D721Med (cell line): ENCODE measurements around the gene SPATS2.
"Not testable (repeated sequence)": the region's sequence is repeated elsewhere in the genome, so short reads cannot be mapped to it uniquely, and the experiment has no call there.

Experiments
- DNase-seq: peaks from one replicate; pipeline ENCODE4 v3.0.0; 2011; ENCODE audit warnings: low spot score; ENCODE audit not compliant: insufficient read length
- FAIRE-seq: peaks from 2 replicates; lab custom pipeline; 2011; peaks lifted over from hg19 to GRCh38; lab: Jason Lieb, UNC
- TF ChIP-seq, protein P1 (sequence below): IDR thresholded peaks from 2 replicates; pipeline ENCODE4 v1.5.1; 2012; ENCODE audit warnings: mild to moderate bottlenecking, control low read depth; ENCODE audit not compliant: insufficient read depth; ENCODE audit errors: missing control alignments

SPATS2 gene

DNA sequence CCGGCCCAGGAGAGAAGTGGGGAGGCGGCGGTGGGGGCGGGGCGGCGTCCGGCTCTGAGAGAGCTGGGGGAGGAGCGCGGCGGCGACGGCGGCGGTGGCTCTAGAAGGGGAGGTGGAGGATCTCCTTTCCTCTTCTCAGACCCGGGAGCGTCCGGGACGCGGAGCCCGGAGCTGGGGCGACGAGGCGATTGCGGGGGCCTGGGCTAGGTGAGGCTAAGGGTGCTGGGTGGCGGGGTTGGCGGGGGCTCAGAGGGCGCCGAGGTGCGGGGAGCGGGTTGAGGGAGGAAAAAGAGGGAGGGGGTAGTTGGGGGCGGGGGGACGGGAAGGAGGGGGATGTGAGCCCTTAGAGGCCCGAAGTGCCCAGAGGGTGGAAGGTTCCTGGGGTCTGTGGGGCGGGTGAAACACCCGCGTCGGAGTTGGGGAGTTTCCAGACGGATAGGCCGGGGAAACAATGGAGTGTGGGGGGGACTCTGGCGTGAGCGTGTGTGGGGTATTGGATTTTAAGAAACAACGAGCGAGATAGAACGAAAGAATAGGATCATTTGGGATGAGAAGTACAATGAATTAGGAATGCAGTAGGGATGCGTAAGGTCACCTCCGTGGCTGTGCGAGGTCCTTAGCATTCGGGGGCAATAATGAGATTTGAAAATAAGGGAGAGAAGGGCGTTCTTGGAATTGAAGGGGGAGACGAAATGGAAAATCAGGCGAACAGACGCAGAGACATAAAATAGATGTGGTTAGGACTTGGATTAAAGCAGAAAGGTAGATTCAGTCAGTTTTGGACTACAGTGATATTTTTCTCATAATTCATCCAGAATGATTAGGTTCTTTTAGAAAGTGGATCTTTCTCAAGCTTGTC lies at the start of gene SPATS2:
TSS of gene SPATS2 (plus strand) at position 82 of the 859 bp plus-strand sequence. CDS start 93,551 bp downstream, outside the sequence.
- FAIRE-seq (no peak), DNase-seq (no peak)
- TF ChIP-seq, protein P1, sequence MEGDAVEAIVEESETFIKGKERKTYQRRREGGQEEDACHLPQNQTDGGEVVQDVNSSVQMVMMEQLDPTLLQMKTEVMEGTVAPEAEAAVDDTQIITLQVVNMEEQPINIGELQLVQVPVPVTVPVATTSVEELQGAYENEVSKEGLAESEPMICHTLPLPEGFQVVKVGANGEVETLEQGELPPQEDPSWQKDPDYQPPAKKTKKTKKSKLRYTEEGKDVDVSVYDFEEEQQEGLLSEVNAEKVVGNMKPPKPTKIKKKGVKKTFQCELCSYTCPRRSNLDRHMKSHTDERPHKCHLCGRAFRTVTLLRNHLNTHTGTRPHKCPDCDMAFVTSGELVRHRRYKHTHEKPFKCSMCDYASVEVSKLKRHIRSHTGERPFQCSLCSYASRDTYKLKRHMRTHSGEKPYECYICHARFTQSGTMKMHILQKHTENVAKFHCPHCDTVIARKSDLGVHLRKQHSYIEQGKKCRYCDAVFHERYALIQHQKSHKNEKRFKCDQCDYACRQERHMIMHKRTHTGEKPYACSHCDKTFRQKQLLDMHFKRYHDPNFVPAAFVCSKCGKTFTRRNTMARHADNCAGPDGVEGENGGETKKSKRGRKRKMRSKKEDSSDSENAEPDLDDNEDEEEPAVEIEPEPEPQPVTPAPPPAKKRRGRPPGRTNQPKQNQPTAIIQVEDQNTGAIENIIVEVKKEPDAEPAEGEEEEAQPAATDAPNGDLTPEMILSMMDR = no peak

DNA sequence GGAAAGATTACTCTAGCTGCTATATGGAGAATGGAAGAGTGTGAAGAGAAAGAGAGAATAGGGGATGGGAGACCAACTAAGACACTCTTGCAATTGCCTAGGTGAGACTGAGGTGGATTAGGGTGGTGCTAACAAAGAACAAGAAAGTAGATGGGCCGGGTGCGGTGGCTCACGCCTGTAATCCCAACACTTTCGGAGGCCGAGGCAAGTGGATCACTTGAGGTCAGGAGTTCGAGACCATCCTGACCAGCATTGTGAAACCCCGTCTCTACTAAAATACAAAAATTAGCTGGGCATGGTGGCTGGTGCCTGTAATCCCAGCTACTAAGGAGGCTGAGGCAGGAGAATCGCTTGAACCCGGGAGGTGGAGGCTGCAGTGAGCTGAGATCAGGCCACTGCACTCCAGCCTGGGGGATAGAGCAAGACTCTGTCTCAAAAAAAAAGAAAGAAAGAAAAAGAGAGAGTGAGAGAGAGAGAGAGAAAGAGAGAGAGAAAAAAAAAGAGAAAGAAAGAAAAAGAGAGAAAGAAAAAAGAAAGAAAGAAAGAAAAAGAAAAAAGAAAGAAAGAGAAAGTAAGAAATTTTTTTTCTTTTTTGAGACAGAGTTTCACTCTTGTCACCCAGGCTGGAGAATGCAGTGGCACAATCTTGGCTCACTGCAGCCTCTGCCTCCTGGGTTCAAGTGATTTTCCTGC lies 46.7 kb upstream of the SPATS2 start:
- FAIRE-seq, DNase-seq: not testable (repeated sequence)

DNA sequence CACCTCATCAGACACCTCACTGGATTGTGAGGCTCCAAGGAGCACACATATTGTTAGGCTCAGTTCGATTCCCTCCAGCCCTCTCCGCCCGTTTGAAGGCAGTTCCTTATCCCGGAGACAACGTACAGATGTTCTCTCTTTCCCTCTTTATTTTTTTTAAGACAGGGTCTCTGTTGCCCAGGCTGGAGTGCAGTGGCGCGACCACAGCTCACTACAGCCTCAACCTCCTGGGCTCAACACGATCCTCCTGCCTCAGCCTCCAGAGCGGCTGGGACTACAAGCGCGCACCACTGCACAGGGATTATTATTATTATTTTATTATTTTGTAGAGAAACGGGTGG lies 44.9 kb upstream of the SPATS2 start:
- DNase-seq (no peak), FAIRE-seq (no peak)
- TF ChIP-seq, protein P1 = no peak

DNA sequence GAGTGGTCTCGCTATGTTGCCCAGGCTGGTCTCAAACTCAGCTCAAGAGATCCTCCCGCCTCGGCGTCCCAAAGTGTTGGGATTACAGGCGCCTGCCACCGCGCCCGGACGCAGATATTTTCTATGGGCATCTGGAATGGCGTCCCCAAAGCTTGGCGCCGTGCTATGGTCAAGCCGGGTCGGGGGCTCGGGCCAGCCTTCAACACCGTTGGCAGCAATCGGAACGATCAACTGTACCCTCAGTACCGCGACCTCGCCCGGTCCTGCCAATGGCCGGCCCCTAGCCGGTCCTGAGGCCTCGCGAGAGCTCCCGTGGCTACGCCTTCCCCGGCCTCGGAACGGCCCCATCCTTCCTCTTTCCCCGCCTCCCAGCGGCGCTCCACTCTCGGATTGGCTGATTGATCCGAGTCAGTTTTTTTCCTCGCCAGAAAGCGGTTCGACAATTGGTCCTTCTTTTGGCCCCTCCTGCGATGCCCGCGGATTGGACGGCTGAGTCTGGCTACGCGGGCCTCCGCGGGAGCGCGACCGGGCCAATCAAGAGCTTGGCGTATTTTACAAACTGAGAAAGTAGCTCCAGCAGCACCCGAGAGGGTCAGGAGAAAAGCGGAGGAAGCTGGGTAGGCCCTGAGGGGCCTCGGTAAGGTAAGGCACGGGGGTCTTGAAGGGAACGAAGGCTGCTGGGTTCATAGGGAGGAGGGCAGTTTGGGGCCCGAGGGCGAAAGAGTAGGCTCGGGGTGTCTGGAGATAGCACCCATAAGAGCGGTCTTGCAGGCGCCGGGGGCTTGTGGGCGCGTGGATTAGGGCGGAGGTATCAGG lies 44.3 kb upstream of the SPATS2 start, which contains the start of gene TROAP:
TSS of gene TROAP (plus strand) at position 548 of the 816 bp plus-strand sequence. CDS start 354 bp downstream, outside the sequence.
- FAIRE-seq = no peak
- TF ChIP-seq, protein P1 = no peak

DNA sequence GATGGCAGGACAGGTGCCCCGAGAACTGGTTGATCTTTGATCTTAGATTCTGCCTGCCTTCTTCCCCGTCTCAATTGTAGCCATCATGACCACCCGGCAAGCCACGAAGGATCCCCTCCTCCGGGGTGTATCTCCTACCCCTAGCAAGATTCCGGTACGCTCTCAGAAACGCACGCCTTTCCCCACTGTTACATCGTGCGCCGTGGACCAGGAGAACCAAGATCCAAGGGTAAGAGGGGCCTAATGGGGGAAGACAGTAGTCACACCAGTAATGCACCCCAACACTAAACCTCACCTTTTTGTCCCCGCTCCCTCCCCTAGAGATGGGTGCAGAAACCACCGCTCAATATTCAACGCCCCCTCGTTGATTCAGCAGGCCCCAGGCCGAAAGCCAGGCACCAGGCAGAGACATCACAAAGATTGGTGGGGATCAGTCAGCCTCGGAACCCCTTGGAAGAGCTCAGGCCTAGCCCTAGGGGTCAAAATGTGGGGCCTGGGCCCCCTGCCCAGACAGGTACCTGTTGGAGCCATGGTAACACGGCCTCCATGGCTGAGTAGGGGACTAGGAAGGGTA lies 43.7 kb upstream of the SPATS2 start:
- DNase-seq (peak; percentile 15), FAIRE-seq (no peak)
- TF ChIP-seq, protein P1 = no peak

More for the DNA sequence above, 44.3 kb upstream of the SPATS2 start, which contains the start of gene TROAP:
- peak; percentile 98 for DNase-seq

DNA sequence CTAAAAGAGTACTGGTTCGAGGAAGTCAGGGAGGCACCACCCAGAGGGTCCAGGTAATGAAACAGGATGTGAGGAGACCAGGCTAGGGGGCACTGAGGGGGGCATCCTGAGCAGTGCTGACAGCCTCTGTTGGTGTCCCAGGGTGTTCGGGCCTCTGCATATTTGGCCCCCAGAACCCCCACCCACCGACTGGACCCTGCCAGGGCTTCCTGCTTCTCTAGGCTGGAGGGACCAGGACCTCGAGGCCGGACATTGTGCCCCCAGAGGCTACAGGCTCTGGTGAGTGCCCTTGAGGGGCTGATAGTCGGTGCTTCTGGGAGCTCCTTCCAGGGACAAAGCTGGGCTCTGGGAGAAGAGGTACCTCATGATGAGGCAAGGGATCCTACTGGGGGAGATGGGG lies 41.7 kb upstream of the SPATS2 start:
- no peak for FAIRE-seq
- TF ChIP-seq, protein P1 = no peak
- no peak for DNase-seq

DNA sequence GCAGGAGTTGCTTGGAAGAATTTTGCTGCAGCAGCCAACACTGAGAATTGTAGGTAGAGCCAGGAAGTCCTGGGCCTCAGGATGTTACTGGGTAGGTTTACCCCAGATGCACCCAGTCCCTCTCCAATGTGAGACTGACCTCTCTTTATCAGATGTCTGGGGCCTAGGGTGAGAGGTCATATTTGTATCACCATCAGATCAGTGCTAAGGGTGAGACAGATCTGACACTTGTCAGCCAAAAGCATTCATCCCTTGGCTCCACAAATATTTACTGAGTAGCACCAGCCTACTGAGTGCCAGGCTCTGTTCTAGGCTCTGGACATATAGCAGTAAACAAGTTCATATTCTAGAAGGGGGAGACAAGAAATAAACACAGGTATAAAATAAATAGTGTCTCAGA lies 39.9 kb upstream of the SPATS2 start:
- DNase-seq (no peak), FAIRE-seq (no peak)
- TF ChIP-seq, protein P1 = no peak
